Measurements from ENCODE around the gene TCF12.

TCF12 gene

DNA sequence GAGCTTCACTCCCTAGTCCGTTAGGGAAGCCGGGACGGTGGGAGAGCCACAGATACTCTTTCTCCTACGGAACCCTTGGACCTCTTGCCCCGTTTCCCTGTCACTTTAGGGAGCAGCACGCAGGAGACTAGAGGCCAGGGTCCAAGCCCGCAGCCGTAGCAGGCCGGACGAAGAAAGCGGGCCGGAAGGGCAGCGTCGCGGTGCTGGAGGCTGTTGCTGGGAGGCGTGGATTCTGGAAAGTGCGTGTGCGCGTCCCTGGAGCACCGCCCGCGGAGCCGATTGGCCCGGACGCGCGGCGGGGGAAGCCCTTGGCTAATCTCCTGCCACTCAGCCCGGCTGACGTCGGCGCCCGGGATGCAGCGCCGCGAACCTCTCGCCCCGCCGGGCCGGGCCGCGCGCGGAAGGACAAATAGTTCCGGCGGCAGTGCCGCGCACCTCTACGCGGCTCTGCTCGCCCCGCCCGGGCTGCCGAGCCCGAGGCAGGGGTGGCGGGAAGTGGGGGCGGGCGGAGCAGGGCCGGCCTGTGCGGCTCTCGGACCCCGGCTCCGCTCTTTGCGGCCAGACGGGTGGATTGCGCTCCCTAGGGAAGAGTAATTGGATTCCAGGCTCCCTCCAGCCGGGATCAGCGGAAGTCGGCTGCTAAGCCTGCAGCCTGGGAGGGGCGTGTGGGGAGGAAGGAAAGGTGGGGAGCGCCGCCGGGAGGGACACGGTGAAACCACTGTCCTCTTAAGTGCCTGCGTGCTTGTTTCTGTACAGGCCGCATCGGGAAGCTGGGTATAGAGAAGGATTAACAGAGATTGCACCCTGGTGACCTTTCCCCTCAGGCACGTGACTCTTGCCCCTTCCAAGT lies 31.3 kb upstream of the TCF12 start:
- H3K27me3 ChIP-seq (ENCODE audit: insufficient read depth, poor library complexity, severe bottlenecking), result no peaks in the 10 kb centered on the region
- peak overlapping the region; percentile 76 for H3K27ac ChIP-seq (replicated peaks)
- H3K4me3 ChIP-seq (replicated peaks; ENCODE audit: insufficient read depth, low read length), result peak overlapping the region; percentile 67
- TF ChIP-seq, protein P1, sequence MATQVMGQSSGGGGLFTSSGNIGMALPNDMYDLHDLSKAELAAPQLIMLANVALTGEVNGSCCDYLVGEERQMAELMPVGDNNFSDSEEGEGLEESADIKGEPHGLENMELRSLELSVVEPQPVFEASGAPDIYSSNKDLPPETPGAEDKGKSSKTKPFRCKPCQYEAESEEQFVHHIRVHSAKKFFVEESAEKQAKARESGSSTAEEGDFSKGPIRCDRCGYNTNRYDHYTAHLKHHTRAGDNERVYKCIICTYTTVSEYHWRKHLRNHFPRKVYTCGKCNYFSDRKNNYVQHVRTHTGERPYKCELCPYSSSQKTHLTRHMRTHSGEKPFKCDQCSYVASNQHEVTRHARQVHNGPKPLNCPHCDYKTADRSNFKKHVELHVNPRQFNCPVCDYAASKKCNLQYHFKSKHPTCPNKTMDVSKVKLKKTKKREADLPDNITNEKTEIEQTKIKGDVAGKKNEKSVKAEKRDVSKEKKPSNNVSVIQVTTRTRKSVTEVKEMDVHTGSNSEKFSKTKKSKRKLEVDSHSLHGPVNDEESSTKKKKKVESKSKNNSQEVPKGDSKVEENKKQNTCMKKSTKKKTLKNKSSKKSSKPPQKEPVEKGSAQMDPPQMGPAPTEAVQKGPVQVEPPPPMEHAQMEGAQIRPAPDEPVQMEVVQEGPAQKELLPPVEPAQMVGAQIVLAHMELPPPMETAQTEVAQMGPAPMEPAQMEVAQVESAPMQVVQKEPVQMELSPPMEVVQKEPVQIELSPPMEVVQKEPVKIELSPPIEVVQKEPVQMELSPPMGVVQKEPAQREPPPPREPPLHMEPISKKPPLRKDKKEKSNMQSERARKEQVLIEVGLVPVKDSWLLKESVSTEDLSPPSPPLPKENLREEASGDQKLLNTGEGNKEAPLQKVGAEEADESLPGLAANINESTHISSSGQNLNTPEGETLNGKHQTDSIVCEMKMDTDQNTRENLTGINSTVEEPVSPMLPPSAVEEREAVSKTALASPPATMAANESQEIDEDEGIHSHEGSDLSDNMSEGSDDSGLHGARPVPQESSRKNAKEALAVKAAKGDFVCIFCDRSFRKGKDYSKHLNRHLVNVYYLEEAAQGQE (IDR thresholded peaks at IDR 0.05; ENCODE audit: insufficient replicate concordance, low read depth), result peak; percentile 57
- TF ChIP-seq, protein P2, sequence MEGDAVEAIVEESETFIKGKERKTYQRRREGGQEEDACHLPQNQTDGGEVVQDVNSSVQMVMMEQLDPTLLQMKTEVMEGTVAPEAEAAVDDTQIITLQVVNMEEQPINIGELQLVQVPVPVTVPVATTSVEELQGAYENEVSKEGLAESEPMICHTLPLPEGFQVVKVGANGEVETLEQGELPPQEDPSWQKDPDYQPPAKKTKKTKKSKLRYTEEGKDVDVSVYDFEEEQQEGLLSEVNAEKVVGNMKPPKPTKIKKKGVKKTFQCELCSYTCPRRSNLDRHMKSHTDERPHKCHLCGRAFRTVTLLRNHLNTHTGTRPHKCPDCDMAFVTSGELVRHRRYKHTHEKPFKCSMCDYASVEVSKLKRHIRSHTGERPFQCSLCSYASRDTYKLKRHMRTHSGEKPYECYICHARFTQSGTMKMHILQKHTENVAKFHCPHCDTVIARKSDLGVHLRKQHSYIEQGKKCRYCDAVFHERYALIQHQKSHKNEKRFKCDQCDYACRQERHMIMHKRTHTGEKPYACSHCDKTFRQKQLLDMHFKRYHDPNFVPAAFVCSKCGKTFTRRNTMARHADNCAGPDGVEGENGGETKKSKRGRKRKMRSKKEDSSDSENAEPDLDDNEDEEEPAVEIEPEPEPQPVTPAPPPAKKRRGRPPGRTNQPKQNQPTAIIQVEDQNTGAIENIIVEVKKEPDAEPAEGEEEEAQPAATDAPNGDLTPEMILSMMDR (IDR thresholded peaks at IDR 0.05; ENCODE audit: insufficient read depth, low read length), result no peak
- TF ChIP-seq POLR2AphosphoS5 (IDR thresholded peaks at IDR 0.05; ENCODE audit: low read depth) (peak; percentile 57; the same call in 1 of the 2 replicates), GABPA (IDR thresholded peaks at IDR 0.05; ENCODE audit: low read depth) (peak; percentile 38; the same call in 1 of the 2 replicates)
- DNase-seq (ENCODE audit: low read depth in 1 of 2, low spot score in 1 of 2), result peak; percentile 68 to 85

DNA sequence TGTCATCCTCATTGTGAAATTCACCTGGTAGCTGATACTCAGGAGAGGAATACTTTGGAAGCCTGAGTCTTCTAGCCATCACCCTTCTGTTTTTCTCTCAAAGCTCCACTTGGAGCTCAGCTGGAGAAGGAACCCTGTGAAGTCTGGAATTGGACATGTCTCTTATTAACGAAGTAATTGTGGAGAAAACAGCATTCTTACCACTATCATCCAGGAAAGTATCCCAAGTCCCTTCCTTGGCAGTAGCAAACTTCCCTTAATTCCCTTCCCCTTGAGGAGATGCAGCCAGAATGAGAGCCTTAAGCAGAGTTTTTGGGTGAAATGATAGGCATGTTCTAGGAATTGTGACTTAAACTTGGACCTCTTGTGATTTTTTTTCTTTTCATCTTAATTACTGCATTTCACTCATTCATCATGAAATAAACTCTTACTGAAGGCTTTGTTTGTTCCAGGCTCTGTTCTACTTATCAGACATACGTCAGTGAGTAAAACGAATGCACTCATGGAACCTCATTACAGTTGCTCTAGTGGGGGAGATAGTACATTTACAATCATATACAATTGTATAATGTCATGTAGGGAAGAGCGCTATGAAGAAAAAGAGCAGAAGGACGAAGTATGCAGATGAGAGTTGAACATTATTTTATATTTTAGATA lies 30.5 kb upstream of the TCF12 start:
- no peak for TF ChIP-seq GABPA (IDR thresholded peaks at IDR 0.05; ENCODE audit: low read depth)
- TF ChIP-seq POLR2AphosphoS5 (IDR thresholded peaks at IDR 0.05; ENCODE audit: low read depth), result no peak
- TF ChIP-seq, protein P1 (IDR thresholded peaks at IDR 0.05; ENCODE audit: insufficient replicate concordance, low read depth), result no peak
- TF ChIP-seq, protein P2 (IDR thresholded peaks at IDR 0.05; ENCODE audit: insufficient read depth, low read length), result no peak
- TF ChIP-seq SPI1 (IDR thresholded peaks at IDR 0.05; ENCODE audit: borderline replicate concordance, low read depth), result no peak
- DNase-seq (ENCODE audit: low read depth in 1 of 2, low spot score in 1 of 2), result no peak
- H3K27me3 ChIP-seq (ENCODE audit: insufficient read depth, poor library complexity, severe bottlenecking), result no peaks in the 10 kb centered on the region
- peak overlapping the region; percentile 67 for H3K4me3 ChIP-seq (replicated peaks; ENCODE audit: insufficient read depth, low read length)
- peak overlapping the region; percentile 76 for H3K27ac ChIP-seq (replicated peaks)

DNA sequence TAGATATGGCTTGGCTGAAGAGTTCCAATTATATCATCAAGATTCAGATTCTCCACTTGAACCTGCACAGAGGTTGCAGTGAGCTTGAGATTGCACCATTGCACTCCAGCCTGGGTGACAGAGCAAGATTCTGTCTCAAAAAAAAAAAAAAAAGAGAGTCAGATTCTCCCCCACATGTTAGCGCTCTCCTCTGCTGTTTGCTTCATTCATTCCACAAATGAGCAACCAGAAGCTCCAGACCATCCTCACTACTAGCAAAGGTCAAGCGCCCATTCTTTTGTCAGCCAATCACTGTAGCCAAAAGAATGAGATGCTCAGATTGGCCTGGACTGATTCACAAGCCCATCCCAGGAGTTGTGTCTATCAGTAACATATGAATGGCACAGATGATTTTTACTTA lies 28.4 kb upstream of the TCF12 start:
- Histone ChIP-seq H3K27ac (replicated peaks) (no peak overlapping the region), H3K4me3 (replicated peaks; ENCODE audit: insufficient read depth, low read length) (no peak overlapping the region), H3K27me3 (ENCODE audit: insufficient read depth, poor library complexity, severe bottlenecking) (no peaks in the 10 kb centered on the region)
- TF ChIP-seq POLR2AphosphoS5 (IDR thresholded peaks at IDR 0.05; ENCODE audit: low read depth) (no peak), SPI1 (IDR thresholded peaks at IDR 0.05; ENCODE audit: borderline replicate concordance, low read depth) (no peak), GABPA (IDR thresholded peaks at IDR 0.05; ENCODE audit: low read depth) (no peak)
- TF ChIP-seq, protein P2 (IDR thresholded peaks at IDR 0.05; ENCODE audit: insufficient read depth, low read length), result no peak
- TF ChIP-seq, protein P1 (IDR thresholded peaks at IDR 0.05; ENCODE audit: insufficient replicate concordance, low read depth), result no peak
- no peak for DNase-seq (ENCODE audit: low read depth in 1 of 2, low spot score in 1 of 2)

Data from HL-60 (cell line).